Neuronal stem cell (in vitro differentiated cells): ENCODE data around the gene DNAJB13.
"Not testable (repeated sequence)": the region's sequence is repeated elsewhere in the genome, so short reads cannot be mapped to it uniquely, and the experiment has no call there.

ENCODE experiments used
- DNase-seq: peaks from one replicate; pipeline ENCODE4 v3.0.0-alpha.2; 2013; ENCODE audit warnings: low spot score
- H2AFZ ChIP-seq: one replicate; pipeline ENCODE4 v1.6.1; 2013; ENCODE audit warnings: mild to moderate bottlenecking, low read length, inconsistent platforms
- H2AK5ac ChIP-seq: 2 replicates; pipeline ENCODE4 v1.6.1; 2013; ENCODE audit warnings: low read depth, mild to moderate bottlenecking, inconsistent platforms, low read length, moderate library complexity, mixed read lengths
- H2BK120ac ChIP-seq: 2 replicates; pipeline ENCODE4 v1.6.1; 2013; ENCODE audit warnings: low read depth, mild to moderate bottlenecking, inconsistent platforms, low read length, moderate library complexity, mixed read lengths
- H2BK12ac ChIP-seq: one replicate; pipeline ENCODE4 v1.6.1; 2013; ENCODE audit warnings: low read length, inconsistent platforms
- H2BK15ac ChIP-seq: 2 replicates; pipeline ENCODE4 v1.6.1; 2013; ENCODE audit warnings: mild to moderate bottlenecking, low read length, inconsistent platforms, mixed read lengths
- H2BK5ac ChIP-seq: one replicate; pipeline ENCODE4 v1.6.1; 2013; ENCODE audit warnings: inconsistent platforms, mild to moderate bottlenecking, low read length, moderate library complexity
- H3K14ac ChIP-seq: one replicate; pipeline ENCODE4 v1.6.1; 2013; ENCODE audit warnings: low read length, inconsistent platforms
- H3K18ac ChIP-seq: 2 replicates; pipeline ENCODE4 v1.6.1; 2013; ENCODE audit warnings: low read length, inconsistent platforms
- H3K23ac ChIP-seq: 2 replicates; pipeline ENCODE4 v1.6.1; 2013; ENCODE audit warnings: low read depth, mild to moderate bottlenecking, mixed read lengths, low read length, inconsistent platforms; ENCODE audit not compliant: poor library complexity
- H3K27ac ChIP-seq: replicated peaks from 3 replicates; pipeline ENCODE4 v1.5.1; 2013; ENCODE audit warnings: low read length, inconsistent platforms
- H3K27me3 ChIP-seq, 3 experiments: 2 replicates each; pipeline ENCODE4 v1.6.1; 2013; ENCODE audit warnings: low read length in 3 of 3, mild to moderate bottlenecking in 2 of 3, inconsistent platforms in 1 of 3, low read depth in 1 of 3, mixed read lengths in 1 of 3, moderate library complexity in 1 of 3; ENCODE audit not compliant: control insufficient read depth in 3 of 3, insufficient read depth in 3 of 3
- H3K36me3 ChIP-seq, 2 donors: replicated peaks in 1 of 2; 2 replicates each; pipeline ENCODE4 v1.6.1; 2013; ENCODE audit warnings: low read length in 2 of 2; ENCODE audit not compliant: control insufficient read depth in 2 of 2, insufficient read depth in 2 of 2
- H3K4ac ChIP-seq: 2 replicates; pipeline ENCODE4 v1.6.1; 2013; ENCODE audit warnings: inconsistent platforms, mild to moderate bottlenecking, low read length, moderate library complexity
- H3K4me1 ChIP-seq, 2 donors: 1 replicate in 1 of 2; 2 replicates in 1 of 2; pipeline ENCODE4 v1.6.1; 2013; ENCODE audit warnings: low read length in 2 of 2, low read depth in 1 of 2; ENCODE audit not compliant: control insufficient read depth in 2 of 2, insufficient read depth in 1 of 2
- H3K4me2 ChIP-seq: one replicate; pipeline ENCODE4 v1.6.1; 2013; ENCODE audit warnings: mild to moderate bottlenecking, low read length, inconsistent platforms; ENCODE audit not compliant: insufficient read depth, poor library complexity, severe bottlenecking
- H3K4me3 ChIP-seq, 2 donors: 2 replicates each; pipeline ENCODE4 v1.5.1; 2013; ENCODE audit warnings: low read length in 2 of 2, mild to moderate bottlenecking in 2 of 2, inconsistent platforms in 1 of 2, moderate library complexity in 1 of 2
- H3K79me1 ChIP-seq: one replicate; pipeline ENCODE4 v1.6.1; 2013; ENCODE audit warnings: low read depth, mild to moderate bottlenecking, inconsistent platforms, low read length, moderate library complexity
- H3K9ac ChIP-seq: one replicate; pipeline ENCODE4 v1.6.1; 2013; ENCODE audit warnings: mild to moderate bottlenecking, low read depth, low read length, inconsistent platforms; ENCODE audit not compliant: poor library complexity
- H3K9me3 ChIP-seq, 2 donors: replicated peaks in 1 of 2; 2 replicates each; pipeline versions ENCODE3 to v1.6.1; 2013; ENCODE audit warnings: low read length in 2 of 2, mild to moderate bottlenecking in 2 of 2, inconsistent platforms in 1 of 2, low read depth in 1 of 2, mixed read lengths in 1 of 2, moderate library complexity in 1 of 2; ENCODE audit not compliant: control insufficient read depth in 2 of 2, insufficient read depth in 1 of 2
- H4K8ac ChIP-seq: one replicate; pipeline ENCODE4 v1.6.1; 2013; ENCODE audit warnings: low read depth, mild to moderate bottlenecking, inconsistent platforms, low read length, moderate library complexity
- H4K91ac ChIP-seq: one replicate; pipeline ENCODE4 v1.6.1; 2013; ENCODE audit warnings: low read length, low read depth, mild to moderate bottlenecking, inconsistent platforms; ENCODE audit not compliant: poor library complexity
- WGBS, 2 donors: extraction: QIAGEN DNeasy Blood & Tissue Kit; methylation state at CpG; one replicate each; pipeline ENCODE4 v1.1.7; 2013; ENCODE audit warnings: missing lambda C conversion rate in 2 of 2, mixed read lengths in 1 of 2; ENCODE audit not compliant: insufficient read length in 2 of 2, insufficient replicate concordance in 1 of 2; ENCODE audit errors: extremely low coverage in 2 of 2; 5-methylcytosine and 5-hydroxymethylcytosine counted together

DNAJB13 gene

GRCh38 chr11:73983741-73984538, 33.1 kb downstream of the DNAJB13 start:
- Histone ChIP-seq H3K9ac (peak overlapping the region; percentile 55), H2AK5ac (peak overlapping the region; percentile 76), H3K27ac (peak overlapping the region; percentile 100), H2BK120ac (no peak overlapping the region), H3K36me3 (peaks cover 15 to 25% of the 10 kb centered on the region in 2 donors), H3K23ac (no peak overlapping the region), H3K27me3 (no peaks in the 10 kb centered on the region), H3K4me3 (peak overlapping the region; percentile 26 to 74), H2BK15ac (peak overlapping the region; percentile 95), H2AFZ (peak overlapping the region; percentile 97), H4K8ac (no peak overlapping the region), H3K4me2 (peak overlapping the region; percentile 98), H2BK5ac (peak overlapping the region; percentile 97), H3K18ac (peak overlapping the region; percentile 97), H3K79me1 (peaks cover 8% of the 10 kb centered on the region), H4K91ac (peak overlapping the region; percentile 46), H3K14ac (peak overlapping the region; percentile 57), H3K4ac (peak overlapping the region; percentile 91), H2BK12ac (peak overlapping the region; percentile 89), H3K4me1 (peaks cover 3 to 22% of the 10 kb centered on the region in 2 donors), H3K9me3 (no peaks in the 10 kb centered on the region)
- WGBS, 2 donors, result no CpG with 5 or more reads among the region's 18 CpGs
- DNase-seq, result no peak

GRCh38 chr11:73985661-73986060, 34.8 kb downstream of the DNAJB13 start:
- no CpG with 5 or more reads among the region's 4 CpGs for WGBS, 2 donors

GRCh38 chr11:73988227-73988626, 37.4 kb downstream of the DNAJB13 start:
- no peak overlapping the region for H3K18ac ChIP-seq
- no peak overlapping the region for H3K14ac ChIP-seq
- H3K4ac ChIP-seq, result no peak overlapping the region
- H3K4me2 ChIP-seq, result no peak overlapping the region
- no peak for DNase-seq
- no peak overlapping the region for H4K8ac ChIP-seq
- H2BK5ac ChIP-seq, result no peak overlapping the region
- no peak overlapping the region for H3K23ac ChIP-seq
- no peak overlapping the region for H3K4me3 ChIP-seq
- no CpG with 5 or more reads among the region's 7 CpGs for WGBS, 2 donors
- H4K91ac ChIP-seq, result no peak overlapping the region
- H3K36me3 ChIP-seq, result no peaks in the 10 kb centered on the region
- no peak overlapping the region for H3K9ac ChIP-seq
- H2AFZ ChIP-seq, result no peak overlapping the region
- H3K4me1 ChIP-seq, result peaks cover 3 to 5% of the 10 kb centered on the region in 2 donors
- H3K27ac ChIP-seq, result no peak overlapping the region
- H2BK12ac ChIP-seq, result no peak overlapping the region
- no peaks in the 10 kb centered on the region for H3K9me3 ChIP-seq
- no peaks in the 10 kb centered on the region for H3K27me3 ChIP-seq
- H2AK5ac ChIP-seq, result no peak overlapping the region
- no peak overlapping the region for H2BK15ac ChIP-seq
- no peak overlapping the region for H2BK120ac ChIP-seq
- H3K79me1 ChIP-seq, result no peaks in the 10 kb centered on the region

More at GRCh38 chr11:73985661-73986060, 34.8 kb downstream of the DNAJB13 start:
- H2BK15ac ChIP-seq, H3K9me3 ChIP-seq, H3K79me1 ChIP-seq, H3K23ac ChIP-seq, H3K4ac ChIP-seq, H3K4me3 ChIP-seq, H3K36me3 ChIP-seq, H3K27ac ChIP-seq, H3K4me2 ChIP-seq, H3K18ac ChIP-seq, H2BK12ac ChIP-seq, H2BK5ac ChIP-seq, H4K91ac ChIP-seq, H3K9ac ChIP-seq, H3K27me3 ChIP-seq, H4K8ac ChIP-seq, H2AFZ ChIP-seq, H2BK120ac ChIP-seq, H3K14ac ChIP-seq, DNase-seq, H2AK5ac ChIP-seq: not testable (repeated sequence)
- H3K4me1 ChIP-seq, result peaks cover 3 to 14% of the 10 kb centered on the region in 2 donors

- H3K4ac ChIP-seq, result no peak overlapping the region
- DNase-seq, result no peak
- WGBS, 2 donors, result 100% methylated on average over 2 of the region's 6 CpGs; no CpG with 5 or more reads in 1 of the 2 donors
- no peak overlapping the region for H4K8ac ChIP-seq
- H3K4me3 ChIP-seq, result no peak overlapping the region
- no peak overlapping the region for H4K91ac ChIP-seq
- no peak overlapping the region for H3K14ac ChIP-seq
- H3K18ac ChIP-seq, result no peak overlapping the region
- no peak overlapping the region for H2BK120ac ChIP-seq
- H3K27me3 ChIP-seq, result no peaks in the 10 kb centered on the region
- no peaks in the 10 kb centered on the region for H3K9me3 ChIP-seq
- no peak overlapping the region for H3K27ac ChIP-seq
- no peak overlapping the region for H2BK5ac ChIP-seq
- H2AFZ ChIP-seq, result no peak overlapping the region
- H2BK12ac ChIP-seq, result no peak overlapping the region
- H3K4me1 ChIP-seq, result no peaks in the 10 kb centered on the region
- H2BK15ac ChIP-seq, result no peak overlapping the region
- H3K9ac ChIP-seq, result no peak overlapping the region
- H3K79me1 ChIP-seq, result no peaks in the 10 kb centered on the region
- H3K23ac ChIP-seq, result no peak overlapping the region
- H3K36me3 ChIP-seq, result no peaks in the 10 kb centered on the region
- no peak overlapping the region for H2AK5ac ChIP-seq
- no peak overlapping the region for H3K4me2 ChIP-seq
Observed at GRCh38 chr11:73989156-73989555, 38.3 kb downstream of the DNAJB13 start.
